Islet precursor cell (in vitro differentiated cells): ENCODE measurements around the gene DCP2.

Experiments
- DNase-seq: peaks from one replicate; pipeline ENCODE4 v3.0.0-alpha.2; 2018

The DCP2 gene

GRCh38 chr5:113047733-113048652 is 71.4 kb downstream of the DCP2 start:
- no peak for DNase-seq

GRCh38 chr5:113048931-113049330 is 72.3 kb downstream of the DCP2 start:
- DNase-seq: no peak

GRCh38 chr5:113050721-113051382 is 74.3 kb downstream of the DCP2 start:
- DNase-seq: no peak

GRCh38 chr5:113052041-113052795 is 75.6 kb downstream of the DCP2 start:
- DNase-seq: peak; percentile 51

GRCh38 chr5:113053511-113053995 is 77.0 kb downstream of the DCP2 start:
- peak; percentile 74 for DNase-seq

GRCh38 chr5:113054899-113055298 is 78.3 kb downstream of the DCP2 start:
- DNase-seq: peak; percentile 49

GRCh38 chr5:113056988-113057387 is 80.4 kb downstream of the DCP2 start:
- DNase-seq: peak; percentile 42

GRCh38 chr5:113057557-113057984 is 81.0 kb downstream of the DCP2 start:
- peak; percentile 48 for DNase-seq

GRCh38 chr5:113058269-113058668 is 81.7 kb downstream of the DCP2 start:
- peak; percentile 53 for DNase-seq

- peak; percentile 54 for DNase-seq
These were observed 82.2 kb downstream of the DCP2 start for GRCh38 chr5:113058706-113059226.

- DNase-seq: peak; percentile 94
These were observed 82.8 kb downstream of the DCP2 start for GRCh38 chr5:113059232-113060040.

GRCh38 chr5:113060408-113061025 is 83.9 kb downstream of the DCP2 start:
- DNase-seq: peak; percentile 44

- DNase-seq: peak; percentile 24
These were observed 85.5 kb downstream of the DCP2 start for GRCh38 chr5:113061846-113062780.

- peak; percentile 16 for DNase-seq
These were observed 86.4 kb downstream of the DCP2 start for GRCh38 chr5:113062869-113063508.

- DNase-seq: peak; percentile 44
These were observed 87.3 kb downstream of the DCP2 start for GRCh38 chr5:113063927-113064326.

- DNase-seq: no peak
These were observed 88.2 kb downstream of the DCP2 start for GRCh38 chr5:113064806-113065205.

GRCh38 chr5:113065626-113066025 is 89.0 kb downstream of the DCP2 start:
- no peak for DNase-seq

- DNase-seq: no peak
These were observed 91.2 kb downstream of the DCP2 start for GRCh38 chr5:113067635-113068344.

GRCh38 chr5:113068559-113068958 is 92.0 kb downstream of the DCP2 start:
- DNase-seq: no peak
